Chondrocyte (in vitro differentiated cells): ENCODE measurements around the gene NBEA. TPM values are rescaled to one million over a fixed set of nuclear protein-coding genes. Genes with fewer than 3 reads are reported as not detected.

Experiments
- DNase-seq: peaks from one replicate; pipeline ENCODE4 v3.0.0; 2021; ENCODE audit warnings: mixed read lengths, low spot score
- H3K27ac Mint-ChIP-seq: one replicate; pipeline ENCODE4 v1.8.0; 2021; ENCODE audit warnings: mild to moderate bottlenecking, moderate library complexity, mixed read lengths; ENCODE audit not compliant: unreplicated experiment
- H3K27me3 Mint-ChIP-seq: 2 replicates; pipeline ENCODE4 v1.8.0; 2021; ENCODE audit warnings: low read depth, mixed read lengths
- H3K36me3 Mint-ChIP-seq: 2 replicates; pipeline ENCODE4 v1.8.0; 2021; ENCODE audit warnings: low read depth, mixed read lengths
- H3K4me1 Mint-ChIP-seq: 2 replicates; pipeline ENCODE4 v1.8.0; 2021; ENCODE audit warnings: low read depth, mild to moderate bottlenecking, mixed read lengths
- H3K4me3 Mint-ChIP-seq: one replicate; pipeline ENCODE4 v1.8.0; 2021; ENCODE audit warnings: mild to moderate bottlenecking, moderate library complexity, mixed read lengths; ENCODE audit not compliant: unreplicated experiment
- H3K9me3 Mint-ChIP-seq: 2 replicates; pipeline ENCODE4 v1.8.0; 2021; ENCODE audit warnings: low read depth, mixed read lengths
- total RNA-seq: library from RNA; stranded (reverse); gene quantifications from 3 replicates; pipeline ENCODE4 v1.2.1, GENCODE V29; 2021
- TF ChIP-seq, protein P1 (sequence below): fragments of 200-600 bp; sonication (generic); IDR thresholded peaks from 2 replicates; pipeline ENCODE4 v1.5.0; 2021; ENCODE audit warnings: antibody characterized with exemption, mild to moderate bottlenecking, moderate library complexity

Gene NBEA
- total RNA-seq, 1 donor from 2014 or later = 4.9 TPM

DNA sequence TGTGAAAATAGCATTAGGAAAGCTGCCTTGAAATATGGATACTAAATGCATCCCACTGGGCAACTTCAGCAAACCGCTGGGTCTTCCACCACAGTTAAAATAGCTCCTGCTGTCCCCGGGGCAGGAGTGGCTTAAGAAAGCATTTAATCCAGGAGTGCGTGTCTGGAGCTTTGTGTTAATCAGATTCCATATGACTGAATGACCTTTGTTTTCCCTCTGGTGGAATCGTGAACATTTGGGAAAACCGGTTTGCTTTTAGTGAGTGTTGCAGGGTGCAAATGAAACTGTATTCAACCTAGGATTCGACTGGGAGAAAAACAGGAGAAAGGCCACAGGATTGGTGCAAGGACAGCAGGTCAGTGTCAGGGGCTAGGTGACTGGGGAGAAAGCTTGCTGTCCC, 772.1 kb downstream of the NBEA start:
- H3K27ac Mint-ChIP-seq = no peak overlapping the region
- H3K9me3 Mint-ChIP-seq = no peaks in the 10 kb centered on the region
- peaks cover 18% of the 10 kb centered on the region for H3K4me1 Mint-ChIP-seq
- no peak overlapping the region for H3K4me3 Mint-ChIP-seq
- H3K27me3 Mint-ChIP-seq = no peaks in the 10 kb centered on the region
- no peak for DNase-seq
- TF ChIP-seq, protein P1, sequence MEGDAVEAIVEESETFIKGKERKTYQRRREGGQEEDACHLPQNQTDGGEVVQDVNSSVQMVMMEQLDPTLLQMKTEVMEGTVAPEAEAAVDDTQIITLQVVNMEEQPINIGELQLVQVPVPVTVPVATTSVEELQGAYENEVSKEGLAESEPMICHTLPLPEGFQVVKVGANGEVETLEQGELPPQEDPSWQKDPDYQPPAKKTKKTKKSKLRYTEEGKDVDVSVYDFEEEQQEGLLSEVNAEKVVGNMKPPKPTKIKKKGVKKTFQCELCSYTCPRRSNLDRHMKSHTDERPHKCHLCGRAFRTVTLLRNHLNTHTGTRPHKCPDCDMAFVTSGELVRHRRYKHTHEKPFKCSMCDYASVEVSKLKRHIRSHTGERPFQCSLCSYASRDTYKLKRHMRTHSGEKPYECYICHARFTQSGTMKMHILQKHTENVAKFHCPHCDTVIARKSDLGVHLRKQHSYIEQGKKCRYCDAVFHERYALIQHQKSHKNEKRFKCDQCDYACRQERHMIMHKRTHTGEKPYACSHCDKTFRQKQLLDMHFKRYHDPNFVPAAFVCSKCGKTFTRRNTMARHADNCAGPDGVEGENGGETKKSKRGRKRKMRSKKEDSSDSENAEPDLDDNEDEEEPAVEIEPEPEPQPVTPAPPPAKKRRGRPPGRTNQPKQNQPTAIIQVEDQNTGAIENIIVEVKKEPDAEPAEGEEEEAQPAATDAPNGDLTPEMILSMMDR = no peak
- no peaks in the 10 kb centered on the region for H3K36me3 Mint-ChIP-seq

DNA sequence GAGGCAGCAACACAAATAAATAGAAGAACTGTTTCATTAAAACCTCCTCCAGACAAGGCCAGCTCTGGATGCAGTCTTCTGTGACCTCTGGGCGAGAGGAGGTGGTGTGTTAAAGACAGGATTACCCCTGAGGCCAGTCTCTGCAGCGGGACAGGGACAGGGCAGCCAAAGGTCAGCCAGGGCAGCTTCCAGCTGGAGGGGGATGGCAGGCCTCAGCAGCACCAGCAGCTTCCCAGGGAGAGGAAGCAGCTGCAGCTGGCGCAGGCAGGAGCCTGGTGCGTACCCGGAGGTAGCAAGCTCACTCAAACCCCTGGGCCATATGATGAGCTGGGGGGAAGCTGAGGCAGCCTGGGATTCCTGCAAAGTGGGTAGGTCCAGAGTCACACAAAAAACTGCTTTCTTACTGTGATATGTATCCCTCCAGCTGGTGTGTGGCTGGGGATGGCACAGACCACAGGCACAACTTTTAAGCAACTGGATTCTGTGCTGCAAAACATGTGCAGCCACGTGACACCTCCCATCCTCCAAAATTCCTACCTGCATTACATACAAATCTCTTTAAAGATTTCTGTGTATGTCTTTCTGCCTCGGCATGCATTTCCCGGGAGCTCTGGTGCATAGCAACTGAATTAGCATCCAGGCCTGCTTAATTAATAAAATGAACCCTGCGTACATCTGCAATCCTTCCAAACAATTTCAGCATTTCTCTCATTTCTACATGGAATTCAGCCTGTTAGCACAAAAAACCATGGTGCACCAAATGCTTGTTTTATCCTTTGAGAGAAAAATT, 772.7 kb downstream of the NBEA start:
- no peak overlapping the region for H3K27ac Mint-ChIP-seq
- no peaks in the 10 kb centered on the region for H3K27me3 Mint-ChIP-seq
- no peaks in the 10 kb centered on the region for H3K9me3 Mint-ChIP-seq
- DNase-seq = no peak
- no peak overlapping the region for H3K4me3 Mint-ChIP-seq
- H3K36me3 Mint-ChIP-seq = no peaks in the 10 kb centered on the region
- H3K4me1 Mint-ChIP-seq = peaks cover 18% of the 10 kb centered on the region
- TF ChIP-seq, protein P1 = no peak

- no peak overlapping the region for H3K27ac Mint-ChIP-seq
- TF ChIP-seq, protein P1 = no peak
- no peak overlapping the region for H3K4me3 Mint-ChIP-seq
- H3K27me3 Mint-ChIP-seq = no peaks in the 10 kb centered on the region
- H3K9me3 Mint-ChIP-seq = no peaks in the 10 kb centered on the region
- peaks cover 24% of the 10 kb centered on the region for H3K4me1 Mint-ChIP-seq
- no peaks in the 10 kb centered on the region for H3K36me3 Mint-ChIP-seq
- DNase-seq = no peak
These were observed 774.1 kb downstream of the NBEA start for GRCh38 chr13:35716186-35716585.

DNA sequence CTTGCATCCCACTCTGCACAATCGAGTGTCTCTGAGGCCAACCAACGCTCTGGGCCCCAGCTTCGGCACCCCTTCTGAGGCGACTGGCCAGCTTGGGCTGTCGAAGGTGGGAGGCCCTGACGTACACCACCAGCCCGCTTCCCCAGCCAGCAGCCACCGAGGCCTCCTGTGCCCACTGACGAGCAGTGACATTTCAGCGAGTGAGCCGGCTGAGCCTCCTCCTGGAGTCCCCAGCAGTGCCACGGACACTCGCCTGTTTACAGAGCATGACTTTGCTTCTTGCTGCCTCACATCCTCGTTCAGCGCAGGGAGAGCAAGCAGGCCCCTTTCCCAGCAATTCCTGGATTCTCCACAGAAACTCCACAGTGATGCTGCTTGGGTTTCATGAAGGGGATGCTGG, 774.7 kb downstream of the NBEA start:
- DNase-seq = no peak
- H3K27me3 Mint-ChIP-seq = no peaks in the 10 kb centered on the region
- TF ChIP-seq, protein P1 = no peak
- peaks cover 24% of the 10 kb centered on the region for H3K4me1 Mint-ChIP-seq
- no peak overlapping the region for H3K27ac Mint-ChIP-seq
- no peaks in the 10 kb centered on the region for H3K9me3 Mint-ChIP-seq
- no peak overlapping the region for H3K4me3 Mint-ChIP-seq
- no peaks in the 10 kb centered on the region for H3K36me3 Mint-ChIP-seq

- Mint-ChIP-seq H3K4me3 (no peak overlapping the region), H3K27ac (no peak overlapping the region)
- TF ChIP-seq, protein P1 = peak; percentile 20
These were observed 776.0 kb downstream of the NBEA start for GRCh38 chr13:35718084-35718483.

More at GRCh38 chr13:35718084-35718483, 776.0 kb downstream of the NBEA start:
- no peaks in the 10 kb centered on the region for H3K9me3 Mint-ChIP-seq
- no peaks in the 10 kb centered on the region for H3K36me3 Mint-ChIP-seq
- no peaks in the 10 kb centered on the region for H3K27me3 Mint-ChIP-seq
- DNase-seq = no peak
- peaks cover 19% of the 10 kb centered on the region for H3K4me1 Mint-ChIP-seq
